Ishikawa (cell line): ENCODE data around the gene RAD50.

Experiments used
- CEBPB ChIP-seq: IDR thresholded peaks from 2 replicates; pipeline ENCODE4 v1.6.1; 2012
- CREB1 ChIP-seq: IDR thresholded peaks from 2 replicates; pipeline ENCODE4 v1.6.1; 2012; ENCODE audit warnings: low read depth
- EGR1 ChIP-seq: IDR thresholded peaks from 2 replicates; pipeline ENCODE4 v1.6.1; 2012
- EP300 ChIP-seq: IDR thresholded peaks from 2 replicates; pipeline ENCODE4 v1.6.1; 2012; ENCODE audit warnings: borderline replicate concordance
- FOXM1 ChIP-seq: IDR thresholded peaks from 2 replicates; pipeline ENCODE4 v1.6.1; 2012; ENCODE audit warnings: low read depth, borderline replicate concordance
- MAX ChIP-seq: IDR thresholded peaks from 2 replicates; pipeline ENCODE4 v1.6.1; 2012
- NFIC ChIP-seq: IDR thresholded peaks from 2 replicates; pipeline ENCODE4 v1.6.1; 2012
- RAD21 ChIP-seq: IDR thresholded peaks from 2 replicates; pipeline ENCODE4 v1.6.1; 2012; ENCODE audit warnings: low read depth
- REST ChIP-seq: IDR thresholded peaks from 2 replicates; pipeline ENCODE4 v1.6.1; 2012; ENCODE audit warnings: low read depth, mild to moderate bottlenecking
- TAF1 ChIP-seq: IDR thresholded peaks from 2 replicates; pipeline ENCODE4 v1.6.1; 2012; ENCODE audit warnings: low read depth, mild to moderate bottlenecking
- TCF12 ChIP-seq: IDR thresholded peaks from 2 replicates; pipeline ENCODE4 v1.6.1; 2012; ENCODE audit warnings: low read depth
- TEAD4 ChIP-seq: IDR thresholded peaks from 2 replicates; pipeline ENCODE4 v1.6.1; 2012
- USF1 ChIP-seq: IDR thresholded peaks from 2 replicates; pipeline ENCODE4 v1.6.1; 2012
- YY1 ChIP-seq: IDR thresholded peaks from 2 replicates; pipeline ENCODE4 v1.6.1; 2012; ENCODE audit warnings: low read depth
- ZBTB7A ChIP-seq: IDR thresholded peaks from 2 replicates; pipeline ENCODE4 v1.6.1; 2012; ENCODE audit warnings: low read depth

RAD50 gene

GRCh38 chr5:132530946-132531345 lies 25.8 kb upstream of the RAD50 start:
- TF ChIP-seq CEBPB (no peak), NFIC (no peak), RAD21 (no peak), FOXM1 (no peak), TAF1 (no peak), YY1 (no peak), TEAD4 (no peak), ZBTB7A (no peak), USF1 (no peak), CREB1 (no peak), EP300 (no peak), REST (no peak)

GRCh38 chr5:132539716-132540115 lies 17.1 kb upstream of the RAD50 start:
- TF ChIP-seq CEBPB (no peak), NFIC (no peak), TCF12 (no peak), USF1 (no peak), FOXM1 (no peak), EGR1 (no peak), YY1 (no peak), TAF1 (no peak), RAD21 (no peak), ZBTB7A (no peak), MAX (no peak), EP300 (no peak), REST (no peak), TEAD4 (no peak), CREB1 (no peak)

GRCh38 chr5:132540149-132540548 lies 16.6 kb upstream of the RAD50 start:
- no peak for TF ChIP-seq CEBPB
- TF ChIP-seq EGR1, result no peak
- TF ChIP-seq NFIC, result no peak
- TF ChIP-seq EP300, result no peak
- no peak for TF ChIP-seq MAX
- TF ChIP-seq YY1, result no peak
- TF ChIP-seq USF1, result no peak
- no peak for TF ChIP-seq TEAD4
- TF ChIP-seq RAD21, result no peak
- TF ChIP-seq FOXM1, result no peak
- no peak for TF ChIP-seq CREB1
- no peak for TF ChIP-seq TCF12
- no peak for TF ChIP-seq ZBTB7A

GRCh38 chr5:132540764-132541163 lies 16.0 kb upstream of the RAD50 start:
- TF ChIP-seq TCF12, result no peak
- TF ChIP-seq MAX, result no peak
- no peak for TF ChIP-seq CEBPB
- no peak for TF ChIP-seq USF1
- TF ChIP-seq NFIC, result no peak
- no peak for TF ChIP-seq TEAD4
- no peak for TF ChIP-seq YY1
- TF ChIP-seq ZBTB7A, result no peak
- TF ChIP-seq EP300, result no peak
- no peak for TF ChIP-seq CREB1
- TF ChIP-seq TAF1, result no peak
- no peak for TF ChIP-seq EGR1
- TF ChIP-seq REST, result no peak
- no peak for TF ChIP-seq RAD21
- no peak for TF ChIP-seq FOXM1
